H9 (cell line): ENCODE results near the gene NRCAM. TPM values are rescaled to one million over a fixed set of nuclear protein-coding genes. Genes with fewer than 3 reads are reported as not detected.

Experiments used
- DNase-seq: peaks from one replicate; pipeline ENCODE4 v3.0.0-alpha.2; 2017
- H2AFZ ChIP-seq: one replicate; pipeline ENCODE4 v1.6.1; 2013; ENCODE audit warnings: mild to moderate bottlenecking, low read length, control low read depth, moderate library complexity
- H2AK5ac ChIP-seq: 2 replicates; pipeline ENCODE4 v1.6.1; 2013; ENCODE audit warnings: low read length, control low read depth, mixed read lengths; ENCODE audit not compliant: insufficient read length
- H2BK120ac ChIP-seq: one replicate; pipeline ENCODE4 v1.6.1; 2013; ENCODE audit warnings: low read depth, mild to moderate bottlenecking, low read length, control low read depth, inconsistent platforms; ENCODE audit not compliant: poor library complexity, severe bottlenecking
- H2BK12ac ChIP-seq: 2 replicates; pipeline ENCODE4 v1.6.1; 2013; ENCODE audit warnings: low read length, control low read depth, mixed read lengths, low read depth; ENCODE audit not compliant: insufficient read length
- H2BK15ac ChIP-seq: 2 replicates; pipeline ENCODE4 v1.6.1; 2013; ENCODE audit warnings: low read depth, low read length, control low read depth
- H2BK20ac ChIP-seq: one replicate; pipeline ENCODE4 v1.6.1; 2013; ENCODE audit warnings: low read depth, mild to moderate bottlenecking, low read length, control low read depth, inconsistent platforms; ENCODE audit not compliant: poor library complexity, severe bottlenecking
- H2BK5ac ChIP-seq: 2 replicates; pipeline ENCODE4 v1.6.1; 2013; ENCODE audit warnings: low read length, control low read depth, mixed read lengths; ENCODE audit not compliant: insufficient read length
- H3K14ac ChIP-seq: 2 replicates; pipeline ENCODE4 v1.6.1; 2013; ENCODE audit warnings: low read length, control low read depth; ENCODE audit not compliant: insufficient read depth
- H3K18ac ChIP-seq: 2 replicates; pipeline ENCODE4 v1.6.1; 2013; ENCODE audit warnings: low read depth, mild to moderate bottlenecking, mixed read lengths, low read length, control low read depth; ENCODE audit not compliant: insufficient read length
- H3K23ac ChIP-seq: 2 replicates; pipeline ENCODE4 v1.6.1; 2013; ENCODE audit warnings: low read length, control low read depth, mixed read lengths, low read depth; ENCODE audit not compliant: insufficient read length
- H3K23me2 ChIP-seq: 2 replicates; pipeline ENCODE4 v1.6.1; 2013; ENCODE audit warnings: low read depth, mild to moderate bottlenecking, mixed read lengths, low read length, control low read depth; ENCODE audit not compliant: insufficient read length, poor library complexity, severe bottlenecking
- H3K27ac ChIP-seq: 2 replicates; pipeline ENCODE4 v1.5.1; 2013; ENCODE audit warnings: low read length, control low read depth, mixed read lengths, low read depth; ENCODE audit not compliant: insufficient read length
- H3K27me3 ChIP-seq: 2 replicates; pipeline ENCODE4 v1.6.1; 2013; ENCODE audit warnings: low read length, control low read depth, inconsistent platforms; ENCODE audit not compliant: insufficient read depth
- H3K4ac ChIP-seq: 2 replicates; pipeline ENCODE4 v1.6.1; 2013; ENCODE audit warnings: low read depth, mild to moderate bottlenecking, control low read depth, inconsistent platforms, low read length, moderate library complexity
- H3K4me1 ChIP-seq: 2 replicates; pipeline ENCODE4 v1.6.1; 2013; ENCODE audit warnings: low read length, control low read depth, inconsistent platforms; ENCODE audit not compliant: insufficient read depth
- H3K4me2 ChIP-seq: 2 replicates; pipeline ENCODE4 v1.6.1; 2013; ENCODE audit warnings: low read length, control low read depth, mixed read lengths; ENCODE audit not compliant: insufficient read length, insufficient read depth
- H3K56ac ChIP-seq: 2 replicates; pipeline ENCODE4 v1.6.1; 2013; ENCODE audit warnings: low read depth, mild to moderate bottlenecking, mixed read lengths, low read length, control low read depth; ENCODE audit not compliant: insufficient read length
- H3K79me1 ChIP-seq: 2 replicates; pipeline ENCODE4 v1.6.1; 2013; ENCODE audit warnings: low read depth, mild to moderate bottlenecking, moderate library complexity, low read length, control low read depth, inconsistent platforms; ENCODE audit not compliant: insufficient read depth, poor library complexity, severe bottlenecking
- H3K79me2 ChIP-seq: 2 replicates; pipeline ENCODE4 v1.6.1; 2013; ENCODE audit warnings: low read length, control low read depth, inconsistent platforms; ENCODE audit not compliant: insufficient read depth
- H3K9ac ChIP-seq: 2 replicates; pipeline ENCODE4 v1.6.1; 2013; ENCODE audit warnings: low read length, control low read depth, mixed read lengths; ENCODE audit not compliant: insufficient read length; ENCODE audit errors: extremely low read depth
- H3K9me3 ChIP-seq: one replicate; pipeline ENCODE4 v1.6.1; 2013; ENCODE audit warnings: low read depth, low read length, inconsistent platforms; ENCODE audit not compliant: control insufficient read depth
- H3T11ph ChIP-seq: one replicate; pipeline ENCODE4 v1.6.1; 2013; ENCODE audit warnings: mild to moderate bottlenecking, low read length, control low read depth, inconsistent platforms
- H4K20me1 ChIP-seq: one replicate; pipeline ENCODE4 v1.6.1; 2013; ENCODE audit not compliant: control insufficient read depth, insufficient read length, insufficient read depth
- H4K5ac ChIP-seq: 2 replicates; pipeline ENCODE4 v1.6.1; 2013; ENCODE audit warnings: low read depth, mild to moderate bottlenecking, mixed read lengths, low read length, control low read depth; ENCODE audit not compliant: insufficient read length
- H4K8ac ChIP-seq: replicated peaks from 2 replicates; pipeline ENCODE4 v1.6.1; 2013; ENCODE audit warnings: low read length, control low read depth, mixed read lengths, low read depth; ENCODE audit not compliant: insufficient read length
- H4K91ac ChIP-seq: 2 replicates; pipeline ENCODE4 v1.6.1; 2013; ENCODE audit warnings: low read depth, mild to moderate bottlenecking, moderate library complexity, mixed read lengths, low read length, control low read depth; ENCODE audit not compliant: insufficient read length
- H3K27ac Mint-ChIP-seq, 3 experiments: 2 replicates in 2 of 3; 3 replicates in 1 of 3; pipeline ENCODE4 v1.8.0; 2020 to 2021; ENCODE audit warnings: mixed read lengths in 3 of 3, mild to moderate bottlenecking in 1 of 3, moderate library complexity in 1 of 3
- H3K27me3 Mint-ChIP-seq: 2 replicates; pipeline ENCODE4 v1.8.0; 2021; ENCODE audit warnings: low read depth, mild to moderate bottlenecking, moderate library complexity, mixed read lengths
- H3K36me3 Mint-ChIP-seq, 3 experiments: 2 replicates in 2 of 3; 3 replicates in 1 of 3; pipeline ENCODE4 v1.8.0; 2020 to 2021; ENCODE audit warnings: low read depth in 3 of 3, mixed read lengths in 3 of 3; ENCODE audit not compliant: insufficient read depth in 1 of 3
- H3K4me1 Mint-ChIP-seq, 2 experiments: 2 replicates each; pipeline ENCODE4 v1.8.0; 2020; ENCODE audit warnings: mixed read lengths in 2 of 2
- H3K4me3 Mint-ChIP-seq, 2 experiments: 2 replicates in 1 of 2; 3 replicates in 1 of 2; pipeline ENCODE4 v1.8.0; 2020 to 2021; ENCODE audit warnings: mild to moderate bottlenecking in 2 of 2, mixed read lengths in 2 of 2, moderate library complexity in 1 of 2
- H3K9me3 Mint-ChIP-seq, 2 experiments: 2 replicates in 1 of 2; 3 replicates in 1 of 2; pipeline ENCODE4 v1.8.0; 2020; ENCODE audit warnings: mild to moderate bottlenecking in 2 of 2, mixed read lengths in 2 of 2, moderate library complexity in 1 of 2
- WGBS: extraction: QIAGEN DNeasy Blood & Tissue Kit; methylation state at CpG from one replicate; pipeline ENCODE4 v1.1.7; 2013; ENCODE audit warnings: missing lambda C conversion rate, low lambda C conversion rate, mixed read lengths; ENCODE audit not compliant: insufficient read length; ENCODE audit errors: extremely low coverage; 5-methylcytosine and 5-hydroxymethylcytosine counted together
- total RNA-seq: library from RNA; stranded (reverse); gene quantifications from 2 replicates; pipeline ENCODE4 v1.2.1, GENCODE V29; 2021
- TF ChIP-seq, protein P1 (sequence below): fragments of 200-600 bp; sonication (generic); conservative IDR thresholded peaks from 3 replicates; pipeline ENCODE4 v1.8.0; 2021; ENCODE audit warnings: antibody characterized with exemption, mild to moderate bottlenecking

NRCAM gene
- total RNA-seq, 1 experiment from 2014 or later = 2.3 TPM

DNA sequence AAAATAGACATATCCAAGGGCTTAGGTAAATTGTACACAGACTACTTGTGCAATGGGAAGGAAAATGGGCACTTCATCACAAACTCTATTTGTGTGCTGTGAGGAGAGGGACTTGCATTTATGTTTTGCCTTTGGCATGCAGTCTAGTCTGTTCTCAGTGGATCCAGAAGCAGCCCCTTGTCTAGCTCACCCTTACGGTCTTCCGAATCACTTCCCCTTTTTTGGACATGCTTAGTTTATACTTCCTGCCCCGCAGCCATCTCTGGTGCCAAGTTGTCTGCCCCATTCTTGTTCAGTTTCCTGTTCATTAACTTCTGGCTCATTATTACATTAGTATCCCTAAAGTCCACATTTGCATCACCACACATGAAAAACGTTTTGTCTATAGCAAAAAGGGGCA is 161.6 kb downstream of the NRCAM start:
- peaks cover 14 to 22% of the 10 kb centered on the region in 2 experiments for H3K4me1 Mint-ChIP-seq
- H3K27ac Mint-ChIP-seq = no peak overlapping the region; a peak in 1 of 7 replicates
- no peak overlapping the region for H3T11ph ChIP-seq
- no peak overlapping the region for H3K18ac ChIP-seq
- no peaks in the 10 kb centered on the region for H3K79me2 ChIP-seq
- H3K4me1 ChIP-seq = no peaks in the 10 kb centered on the region
- no peak for DNase-seq
- H3K56ac ChIP-seq = no peak overlapping the region
- no peak overlapping the region for H4K91ac ChIP-seq
- H3K4ac ChIP-seq = no peak overlapping the region
- no peak overlapping the region for H4K8ac ChIP-seq
- no peaks in the 10 kb centered on the region for H3K23me2 ChIP-seq
- H2BK15ac ChIP-seq = no peak overlapping the region
- no peak overlapping the region for H3K14ac ChIP-seq
- H2BK5ac ChIP-seq = no peak overlapping the region
- no peak overlapping the region for H3K4me2 ChIP-seq
- H3K9me3 ChIP-seq = no peaks in the 10 kb centered on the region
- H4K20me1 ChIP-seq = no peaks in the 10 kb centered on the region
- no peak overlapping the region for H3K9ac ChIP-seq
- H3K23ac ChIP-seq = no peak overlapping the region
- H3K4me3 Mint-ChIP-seq = no peak overlapping the region
- no peak overlapping the region for H2BK12ac ChIP-seq
- H4K5ac ChIP-seq = no peak overlapping the region
- no peaks in the 10 kb centered on the region for H3K27me3 ChIP-seq
- no peak overlapping the region for H3K27ac ChIP-seq
- no peaks in the 10 kb centered on the region for H3K36me3 Mint-ChIP-seq
- H3K9me3 Mint-ChIP-seq = no peaks in the 10 kb centered on the region
- no CpG with 5 or more reads among the region's 4 CpGs for WGBS
- no peaks in the 10 kb centered on the region for H3K27me3 Mint-ChIP-seq
- H2AFZ ChIP-seq = no peak overlapping the region
- H2BK120ac ChIP-seq = no peak overlapping the region
- H2BK20ac ChIP-seq = no peak overlapping the region
- H2AK5ac ChIP-seq = no peak overlapping the region
- TF ChIP-seq, protein P1, sequence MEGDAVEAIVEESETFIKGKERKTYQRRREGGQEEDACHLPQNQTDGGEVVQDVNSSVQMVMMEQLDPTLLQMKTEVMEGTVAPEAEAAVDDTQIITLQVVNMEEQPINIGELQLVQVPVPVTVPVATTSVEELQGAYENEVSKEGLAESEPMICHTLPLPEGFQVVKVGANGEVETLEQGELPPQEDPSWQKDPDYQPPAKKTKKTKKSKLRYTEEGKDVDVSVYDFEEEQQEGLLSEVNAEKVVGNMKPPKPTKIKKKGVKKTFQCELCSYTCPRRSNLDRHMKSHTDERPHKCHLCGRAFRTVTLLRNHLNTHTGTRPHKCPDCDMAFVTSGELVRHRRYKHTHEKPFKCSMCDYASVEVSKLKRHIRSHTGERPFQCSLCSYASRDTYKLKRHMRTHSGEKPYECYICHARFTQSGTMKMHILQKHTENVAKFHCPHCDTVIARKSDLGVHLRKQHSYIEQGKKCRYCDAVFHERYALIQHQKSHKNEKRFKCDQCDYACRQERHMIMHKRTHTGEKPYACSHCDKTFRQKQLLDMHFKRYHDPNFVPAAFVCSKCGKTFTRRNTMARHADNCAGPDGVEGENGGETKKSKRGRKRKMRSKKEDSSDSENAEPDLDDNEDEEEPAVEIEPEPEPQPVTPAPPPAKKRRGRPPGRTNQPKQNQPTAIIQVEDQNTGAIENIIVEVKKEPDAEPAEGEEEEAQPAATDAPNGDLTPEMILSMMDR = no peak
- H3K79me1 ChIP-seq = no peaks in the 10 kb centered on the region
